Thoracic aorta (tissue), 2 donors: ENCODE data around the gene TRMU. TPM values are rescaled to one million over a fixed set of nuclear protein-coding genes. Genes with fewer than 3 reads are reported as not detected.

Source experiments
- ATAC-seq: fragments of 150-250 bp; one replicate; pipeline ENCODE4 v1.8.0; 2017; ENCODE audit warnings: low read depth; ENCODE audit not compliant: insufficient number of reproducible peaks, low FRiP score
- DNase-seq: peaks from one replicate; pipeline ENCODE4 v3.0.0-alpha.2; 2020; ENCODE audit warnings: low spot score
- H3K27ac ChIP-seq, 2 donors: fragments of 200-600 bp; sonication (generic); 1 replicate in 1 of 2; 2 replicates in 1 of 2; pipeline ENCODE4 v1.5.1; 2016; ENCODE audit warnings: mild to moderate bottlenecking in 2 of 2, moderate library complexity in 2 of 2
- H3K27me3 ChIP-seq: fragments of 200-600 bp; sonication (generic); replicated peaks from 2 replicates; pipeline ENCODE4 v1.6.0; 2016; ENCODE audit warnings: mild to moderate bottlenecking; ENCODE audit not compliant: insufficient read depth
- H3K36me3 ChIP-seq: fragments of 200-600 bp; sonication (generic); one replicate; pipeline ENCODE4 v1.5.1; 2016
- H3K4me1 ChIP-seq, 2 donors: fragments of 200-600 bp; sonication (generic); 1 replicate in 1 of 2; 2 replicates in 1 of 2; pipeline versions ENCODE4 v1.5.1 to v1.6.0; 2016; ENCODE audit warnings: low read depth in 2 of 2, mild to moderate bottlenecking in 1 of 2; ENCODE audit not compliant: control insufficient read depth in 1 of 2
- H3K4me3 ChIP-seq: fragments of 200-600 bp; sonication (generic); 2 replicates; pipeline ENCODE4 v1.5.1; 2016; ENCODE audit warnings: mild to moderate bottlenecking
- H3K9me3 ChIP-seq: fragments of 200-600 bp; sonication (generic); 2 replicates; pipeline ENCODE4 v1.5.1; 2016
- CTCF ChIP-seq: fragments of 200-600 bp; sonication (generic); IDR thresholded peaks from one replicate; pipeline ENCODE4 v1.5.1; 2019; ENCODE audit warnings: antibody characterized with exemption
- total RNA-seq, 2 donors: library from RNA; depleted of rRNA; stranded (reverse); fragments of >200 nt; gene quantifications; one replicate each; pipeline versions ENCODE4 v1.1.0 to v1.2.3, GENCODE V29; 2016

TRMU gene
- total RNA-seq, 2 donors from 2014 or later, result 30.2 to 45.4 TPM

DNA sequence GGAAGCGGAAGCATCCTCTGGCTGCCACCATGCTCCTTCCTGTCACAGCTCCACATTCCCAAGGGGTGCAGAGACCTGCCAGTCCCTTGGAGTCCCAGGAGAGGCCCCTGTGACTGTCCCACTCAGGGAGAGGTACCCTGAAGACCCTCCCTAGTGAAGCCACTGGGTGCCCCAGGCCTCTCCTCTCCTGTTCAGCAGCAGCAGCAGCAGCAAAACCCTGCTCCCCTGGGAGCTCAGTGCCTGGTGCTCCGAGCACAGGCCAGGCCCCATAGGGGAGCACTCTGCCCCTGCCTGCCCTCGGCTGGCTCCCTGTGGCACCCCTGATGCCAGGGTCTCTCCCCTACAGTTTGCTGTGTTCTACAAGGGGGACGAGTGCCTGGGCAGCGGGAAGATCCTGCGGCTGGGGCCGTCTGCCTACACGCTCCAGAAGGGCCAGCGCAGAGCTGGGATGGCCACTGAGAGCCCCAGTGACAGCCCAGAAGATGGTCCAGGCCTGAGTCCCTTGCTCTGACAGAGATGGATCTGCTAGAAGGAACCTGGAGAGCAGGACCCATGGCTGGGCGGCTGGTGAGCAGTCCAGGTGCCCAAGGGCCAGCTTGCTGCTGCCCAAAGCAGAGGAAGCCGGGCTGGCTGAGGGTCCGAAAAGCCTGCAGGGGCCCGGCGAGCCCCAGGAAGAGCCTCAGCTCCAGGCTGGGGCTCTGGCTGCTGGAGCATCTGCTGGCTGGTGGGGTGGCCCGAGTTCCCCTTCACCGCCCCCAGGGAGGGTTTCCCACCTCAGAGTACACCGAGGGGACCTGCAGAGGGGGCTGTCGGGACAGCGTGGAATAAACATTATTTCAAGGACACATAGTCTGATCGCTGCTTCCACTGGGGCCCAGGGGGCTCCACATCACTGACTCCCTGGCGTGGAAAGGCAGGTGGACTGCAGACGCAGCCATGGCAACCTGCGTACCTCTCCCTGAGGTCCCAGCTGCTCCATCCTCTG, 21.3 kb downstream of the TRMU start:
- Histone ChIP-seq H3K4me3 (no peak overlapping the region), H3K27me3 (no peaks in the 10 kb centered on the region), H3K27ac (no peak overlapping the region), H3K9me3 (no peaks in the 10 kb centered on the region), H3K36me3 (peaks cover 36% of the 10 kb centered on the region), H3K4me1 (no peaks in the 10 kb centered on the region)
- no peak for TF ChIP-seq CTCF
- DNase-seq (no peak), ATAC-seq (no peak)

GRCh38 chr22:46357711-46358520, 22.4 kb downstream of the TRMU start:
- no peaks in the 10 kb centered on the region for H3K9me3 ChIP-seq
- no peak for TF ChIP-seq CTCF
- no peak for DNase-seq
- no peaks in the 10 kb centered on the region for H3K27me3 ChIP-seq
- H3K36me3 ChIP-seq, result peaks cover 26% of the 10 kb centered on the region
- H3K27ac ChIP-seq, result no peak overlapping the region
- no peaks in the 10 kb centered on the region for H3K4me1 ChIP-seq
- no peak overlapping the region for H3K4me3 ChIP-seq
- ATAC-seq, result no peak

DNA sequence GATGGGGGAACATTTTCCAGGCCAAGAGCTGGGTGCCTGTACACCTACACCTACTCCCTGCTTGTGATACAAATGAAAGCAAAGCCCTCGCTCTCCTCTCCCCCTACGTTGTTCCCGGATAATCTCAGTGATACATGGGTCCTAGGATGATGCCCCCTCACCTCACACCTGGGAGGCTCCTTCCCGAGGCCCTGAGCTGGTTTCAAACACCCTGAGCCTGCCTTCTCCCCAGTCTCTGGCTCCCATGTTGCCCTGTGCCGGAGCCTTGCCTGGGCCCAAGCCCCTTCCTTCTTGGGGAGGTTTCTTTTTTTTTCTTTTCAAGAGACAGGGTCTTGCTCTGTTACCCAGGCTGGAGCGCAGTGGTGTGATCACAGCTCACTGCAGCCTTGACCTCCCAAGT, 23.3 kb downstream of the TRMU start:
- Histone ChIP-seq H3K4me1 (no peaks in the 10 kb centered on the region), H3K4me3 (no peak overlapping the region), H3K36me3 (peaks cover 22% of the 10 kb centered on the region), H3K27me3 (no peaks in the 10 kb centered on the region), H3K27ac (no peak overlapping the region), H3K9me3 (no peaks in the 10 kb centered on the region)
- DNase-seq, result no peak
- no peak for ATAC-seq
- no peak for TF ChIP-seq CTCF

DNA sequence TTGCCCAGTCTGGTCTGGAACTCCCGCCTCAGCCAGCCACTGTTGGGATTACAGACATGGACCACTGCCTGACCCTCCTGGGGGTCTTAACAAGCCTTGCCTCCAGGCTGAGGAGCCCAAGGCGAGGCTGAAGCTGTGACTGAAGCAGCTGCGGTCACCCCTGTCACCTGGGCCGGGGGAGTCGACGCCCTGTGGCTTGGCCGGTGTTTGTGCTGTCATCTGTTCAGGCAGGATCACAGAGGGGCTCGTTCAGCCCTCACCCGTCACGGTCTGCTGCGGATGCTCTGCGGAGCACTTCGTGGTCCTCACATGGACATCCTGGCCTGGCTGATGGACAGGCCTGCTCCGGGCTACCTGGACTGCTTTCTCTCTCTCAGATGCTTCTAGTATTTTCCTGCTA, 23.8 kb downstream of the TRMU start:
- Histone ChIP-seq H3K27me3 (no peaks in the 10 kb centered on the region), H3K4me3 (no peak overlapping the region), H3K27ac (no peak overlapping the region), H3K9me3 (no peaks in the 10 kb centered on the region), H3K36me3 (peaks cover 16% of the 10 kb centered on the region), H3K4me1 (no peaks in the 10 kb centered on the region)
- DNase-seq (no peak), ATAC-seq (no peak)
- no peak for TF ChIP-seq CTCF

GRCh38 chr22:46360097-46360496, 24.6 kb downstream of the TRMU start:
- Histone ChIP-seq H3K36me3 (peaks cover 10% of the 10 kb centered on the region), H3K9me3 (no peaks in the 10 kb centered on the region), H3K4me3 (no peak overlapping the region), H3K27me3 (no peaks in the 10 kb centered on the region), H3K4me1 (no peaks in the 10 kb centered on the region), H3K27ac (no peak overlapping the region)
- no peak for TF ChIP-seq CTCF
- DNase-seq, result no peak
- ATAC-seq, result no peak
